GM18858 (cell line): Measurements from ENCODE around the gene PHEX.
"Not testable (repeated sequence)": the region's sequence is repeated elsewhere in the genome, so short reads cannot be mapped to it uniquely, and the experiment has no call there.

Experiments
- ATAC-seq: cut with Tn5 transposase; IDR thresholded peaks from one replicate; pipeline ENCODE4 v1.9.1; 2021; ENCODE audit not compliant: unreplicated experiment

The PHEX gene

DNA sequence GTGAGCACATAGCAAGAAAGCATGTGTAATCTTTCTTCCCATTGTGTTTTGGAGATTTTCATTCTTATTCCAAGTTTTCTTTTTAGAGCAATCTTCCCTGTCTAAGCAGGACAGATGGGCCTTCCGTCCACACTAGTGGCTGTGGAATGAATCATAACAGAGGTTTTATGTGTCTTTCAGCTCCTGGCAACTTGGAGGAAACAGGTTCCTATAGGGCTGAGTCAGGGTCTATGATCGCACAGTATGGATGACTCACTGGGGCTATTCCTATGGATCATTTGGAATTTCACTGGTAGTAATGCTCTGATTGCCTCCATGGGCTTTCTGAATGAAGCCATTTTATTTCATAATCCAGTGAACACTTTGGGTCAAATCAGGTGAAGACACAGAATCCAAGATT, 188.8 kb downstream of the PHEX start:
- ATAC-seq, result no peak

DNA sequence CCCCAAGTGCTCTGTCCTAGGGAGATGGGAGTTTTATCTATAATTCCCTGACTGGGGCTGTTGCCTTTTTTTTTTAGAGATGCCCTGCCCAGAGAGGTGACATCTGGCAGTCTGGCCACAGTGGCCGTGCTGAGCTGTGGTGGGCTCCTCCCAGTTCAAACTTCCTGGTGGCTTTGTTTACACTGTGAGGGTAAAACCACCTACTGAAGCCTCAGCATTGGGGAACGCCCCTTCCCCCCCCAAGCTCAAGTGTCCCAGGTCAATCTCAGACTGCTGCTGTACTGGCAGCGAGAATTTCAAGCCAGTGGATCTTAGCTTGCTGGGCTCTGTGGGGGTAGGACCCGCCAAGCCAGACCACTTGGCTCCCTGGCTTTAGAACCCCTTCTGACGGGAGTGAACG, 202.3 kb downstream of the PHEX start:
- no peak for ATAC-seq

DNA sequence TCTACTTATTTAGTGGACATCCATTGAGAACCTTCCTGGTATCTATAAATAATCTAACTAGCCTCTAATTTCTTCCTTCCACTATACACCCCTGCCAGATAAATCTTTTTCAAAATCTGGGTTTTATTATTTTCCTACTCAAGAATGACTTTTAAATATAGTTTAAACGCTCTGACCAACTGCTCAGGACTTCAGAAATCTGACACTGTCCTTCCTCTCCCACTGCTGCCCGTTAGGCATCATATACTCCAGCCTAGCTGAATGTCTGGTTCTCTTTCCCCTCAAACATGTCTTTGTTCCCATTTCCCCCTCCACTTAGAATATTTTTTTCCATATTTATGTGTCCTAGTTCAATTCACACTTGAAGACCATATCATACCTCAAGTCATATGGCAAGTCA, 205.4 kb downstream of the PHEX start:
- no peak for ATAC-seq

DNA sequence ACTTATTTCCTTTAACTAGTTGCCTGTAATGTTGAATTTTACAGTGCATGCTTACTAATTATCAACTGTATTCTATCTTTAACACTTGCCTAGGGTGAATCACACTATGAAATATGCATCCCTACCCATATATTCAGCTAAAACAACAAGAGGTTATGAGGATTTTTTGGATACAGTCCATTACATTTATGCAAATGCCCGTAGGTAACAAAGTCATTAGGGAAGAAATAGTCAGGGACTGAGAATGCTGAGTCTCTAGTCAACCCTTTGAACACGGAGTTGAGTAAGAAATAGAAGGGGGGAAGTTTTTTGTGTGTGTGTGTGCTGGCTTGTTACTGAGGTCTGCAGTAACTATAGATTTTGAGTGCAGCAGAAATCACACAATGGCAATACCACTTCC, 214.5 kb downstream of the PHEX start:
- no peak for ATAC-seq

DNA sequence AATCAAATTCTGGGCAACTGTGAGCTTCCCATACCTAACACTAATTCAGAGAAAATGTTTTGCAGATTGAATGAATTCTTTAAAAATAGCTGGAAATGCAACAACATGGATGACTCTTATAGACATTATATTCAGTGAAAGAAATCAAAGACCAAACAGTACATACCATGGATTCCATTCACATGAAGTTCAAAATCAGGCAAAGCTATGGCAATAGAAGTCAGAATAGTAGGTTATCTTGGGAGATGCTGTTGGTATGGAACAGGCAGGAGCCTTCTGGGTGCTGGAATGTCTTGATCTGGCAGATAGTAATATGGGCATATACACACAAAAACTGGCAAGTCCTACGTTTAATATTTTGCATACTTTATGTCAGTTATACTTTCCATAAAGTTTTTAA, 215.0 kb downstream of the PHEX start:
- no peak for ATAC-seq

DNA sequence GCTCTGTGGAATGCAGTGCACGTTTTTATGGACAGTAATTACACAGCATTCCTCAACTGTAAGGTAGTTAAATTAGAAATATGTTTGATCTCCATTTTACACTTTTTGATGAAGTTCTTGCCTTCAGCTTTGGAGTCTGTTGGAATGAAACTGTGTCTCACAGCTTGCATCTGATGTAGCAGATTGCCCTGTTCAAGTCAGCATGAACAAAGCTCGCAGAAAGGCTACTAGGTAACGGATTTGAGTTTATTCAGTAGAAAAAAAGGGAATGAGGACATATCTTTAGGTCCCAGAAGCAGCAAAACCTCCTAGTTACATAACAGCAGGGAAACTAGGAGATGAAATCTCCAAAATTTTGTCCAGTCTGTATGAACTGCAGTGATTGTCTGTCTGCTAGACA, 216.3 kb downstream of the PHEX start:
- ATAC-seq, result no peak

DNA sequence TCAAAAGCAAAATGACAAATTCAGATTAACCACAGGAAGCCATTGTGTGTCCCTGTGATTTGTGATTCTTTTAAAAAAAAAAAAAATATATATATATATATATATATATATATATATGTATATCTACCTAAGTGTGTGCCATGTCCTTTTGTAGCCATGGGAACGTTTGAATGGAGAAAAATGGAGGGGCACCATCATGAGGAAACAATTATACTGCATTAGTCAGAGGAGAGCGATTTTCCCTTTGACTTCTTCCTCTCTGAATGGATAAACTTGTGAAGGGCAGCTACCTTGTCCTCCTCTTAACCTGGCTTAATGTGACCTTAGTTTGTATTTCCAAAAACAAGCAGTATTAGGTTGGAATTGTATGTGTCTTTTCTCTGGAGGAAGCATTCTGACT, 217.2 kb downstream of the PHEX start:
- ATAC-seq, result no peak

DNA sequence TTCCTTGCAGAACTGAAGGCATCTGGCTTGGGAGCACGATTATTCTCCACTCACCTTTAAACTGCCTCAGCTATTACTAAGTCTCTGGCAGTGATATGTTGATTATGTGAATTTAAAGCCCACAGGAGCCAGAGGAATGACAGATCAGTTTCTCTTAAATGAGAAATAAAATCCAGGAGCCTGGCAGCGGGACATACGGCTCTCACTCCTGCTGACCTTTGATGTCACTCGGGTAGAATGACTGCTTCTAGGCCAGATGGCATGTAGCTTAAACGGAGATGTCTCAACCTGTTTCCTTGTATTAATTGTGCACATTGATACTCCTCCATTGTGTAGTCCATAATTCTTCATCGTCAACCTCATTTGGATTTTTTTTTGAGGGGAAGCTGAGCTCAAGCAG, 236.6 kb downstream of the PHEX start:
- no peak for ATAC-seq

DNA sequence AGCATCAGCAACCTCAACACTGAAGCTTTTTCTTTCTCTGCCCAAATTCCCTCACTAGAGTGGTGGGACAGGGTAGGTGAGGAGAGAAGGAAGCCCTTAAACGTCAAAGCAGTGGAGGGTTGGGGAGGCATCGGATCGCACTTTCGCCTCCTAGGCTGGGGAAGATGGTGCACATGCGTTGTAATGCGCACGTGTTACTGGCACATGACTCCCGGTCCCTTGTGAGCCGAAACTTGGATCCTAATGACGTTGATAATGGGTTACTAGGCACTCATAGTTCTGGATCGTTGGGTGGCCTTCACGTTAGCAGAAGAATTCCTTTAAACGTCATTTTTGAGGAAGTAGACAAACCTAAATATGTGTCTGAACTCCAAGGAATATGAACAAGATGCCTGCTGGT, 240.5 kb downstream of the PHEX start, which contains the start of gene CBLL2:
Gene CBLL2, plus strand, starts transcription at position 301 of the 400 bp plus-strand sequence. Its CDS starts 79 bp downstream, at position 380.
- ATAC-seq, result no peak

DNA sequence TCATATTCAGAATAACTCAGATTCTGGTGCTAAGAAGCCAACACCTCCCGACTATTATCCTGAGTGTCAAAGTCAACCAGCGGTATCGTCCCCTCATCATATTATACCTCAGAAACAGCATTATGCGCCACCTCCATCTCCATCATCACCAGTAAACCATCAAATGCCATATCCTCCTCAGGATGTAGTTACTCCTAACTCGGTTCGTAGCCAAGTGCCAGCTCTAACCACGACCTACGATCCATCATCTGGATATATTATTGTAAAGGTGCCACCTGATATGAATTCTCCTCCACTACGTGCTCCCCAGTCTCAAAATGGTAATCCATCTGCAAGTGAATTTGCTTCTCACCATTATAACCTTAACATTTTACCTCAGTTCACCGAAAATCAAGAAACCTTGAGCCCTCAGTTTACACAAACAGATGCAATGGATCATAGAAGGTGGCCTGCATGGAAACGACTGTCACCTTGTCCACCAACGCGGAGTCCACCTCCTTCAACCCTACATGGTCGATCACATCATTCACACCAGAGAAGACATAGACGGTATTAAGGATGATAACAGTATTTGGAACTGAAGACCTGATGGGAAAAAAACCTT, 241.7 kb downstream of the PHEX start:
- no peak for ATAC-seq

DNA sequence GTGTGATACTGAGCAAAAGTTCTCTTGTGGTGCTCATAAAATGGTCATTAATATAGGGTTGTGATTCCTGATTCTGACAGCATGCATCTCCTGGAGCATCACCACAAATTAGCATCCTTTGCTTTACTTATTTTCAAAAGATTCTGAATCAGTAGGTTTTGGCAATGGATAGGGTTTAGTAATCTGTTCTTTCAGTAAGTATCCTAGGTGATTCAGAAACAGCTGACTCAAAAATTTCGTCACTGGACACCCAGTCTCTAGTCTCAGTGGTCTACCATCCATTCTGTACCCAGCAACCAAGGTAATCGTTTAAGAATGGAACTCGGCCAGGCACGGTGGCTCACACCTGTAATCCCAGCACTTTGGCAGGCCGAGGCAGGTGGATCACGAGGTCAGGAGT, 244.7 kb downstream of the PHEX start:
- ATAC-seq, result no peak

DNA sequence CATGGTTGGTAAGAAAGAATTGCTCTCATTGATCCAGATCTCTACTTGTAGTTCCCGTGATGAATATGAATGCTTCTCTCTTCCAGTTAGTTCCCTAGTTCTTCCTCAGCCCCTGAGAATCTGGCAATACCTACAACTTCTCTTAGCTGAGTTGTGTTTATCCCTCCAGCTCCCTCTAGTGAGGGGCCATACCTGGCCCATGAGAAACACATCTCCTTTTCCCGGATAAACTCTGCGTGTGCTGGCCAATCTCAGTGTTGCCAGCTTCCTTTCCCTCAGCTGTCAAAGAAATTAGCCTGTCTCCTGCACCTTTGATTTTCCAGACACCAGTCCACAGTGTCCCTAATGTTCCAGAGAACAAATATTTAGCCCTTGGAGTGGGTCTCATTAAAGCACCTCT, 246.2 kb downstream of the PHEX start:
- no peak for ATAC-seq

DNA sequence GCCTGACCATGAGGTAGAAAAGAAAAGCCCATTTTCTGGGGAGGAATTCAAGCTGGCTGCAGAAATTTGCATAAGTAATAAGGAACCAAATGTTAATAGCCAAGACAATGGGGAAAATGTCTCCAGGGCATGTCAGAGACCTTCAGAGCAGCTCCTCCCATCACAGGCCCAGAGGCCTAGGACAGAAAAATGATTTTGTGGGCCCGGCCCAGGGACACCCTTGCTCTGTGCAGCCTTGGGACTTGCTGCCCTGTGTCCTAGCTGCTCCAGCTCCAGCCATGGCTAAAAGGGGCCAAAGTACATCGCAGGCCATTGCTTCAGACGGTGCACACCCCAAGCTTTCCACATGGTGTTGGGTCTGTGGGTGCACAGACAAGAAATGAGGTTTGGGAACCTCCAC, 257.1 kb downstream of the PHEX start:
- ATAC-seq, result not testable (repeated sequence)

DNA sequence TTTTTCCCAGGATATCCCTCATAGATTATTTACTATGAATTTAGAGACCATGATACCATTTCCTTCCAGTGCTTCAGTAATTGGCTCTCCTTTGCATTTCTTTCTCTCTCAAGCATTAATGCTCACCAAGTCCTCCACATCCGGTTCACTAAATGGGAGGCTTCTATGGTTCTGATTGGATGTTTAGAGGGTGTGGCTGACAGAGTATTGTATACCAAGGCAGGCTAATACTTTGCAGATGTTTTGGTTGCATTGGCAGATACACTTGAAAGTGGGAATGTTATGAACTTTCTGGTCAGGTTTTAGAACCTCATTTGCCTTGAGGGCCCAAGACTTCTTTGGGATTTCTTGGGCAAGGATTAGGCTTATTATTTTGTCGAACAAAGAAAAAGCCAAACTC, 264.7 kb downstream of the PHEX start:
- ATAC-seq, result no peak

DNA sequence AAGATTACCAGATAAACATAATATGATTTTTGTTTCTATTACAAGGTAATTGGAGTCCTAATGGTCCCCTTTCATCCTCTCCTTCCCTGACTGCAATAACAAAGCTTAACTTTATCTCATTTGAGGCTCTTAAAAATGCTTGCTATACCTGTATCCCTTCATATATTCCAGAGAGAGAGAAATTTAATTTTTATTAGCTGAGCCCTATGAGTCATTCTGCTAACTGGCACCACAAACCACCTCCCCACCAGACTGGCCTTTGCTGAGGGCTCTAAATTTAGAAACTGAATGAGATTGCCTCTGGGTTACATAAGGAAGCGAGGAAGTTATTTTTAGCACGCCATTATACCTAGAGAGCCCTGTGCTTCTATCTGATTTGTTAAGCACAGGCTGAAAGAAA, 268.0 kb downstream of the PHEX start:
- peak; percentile 93 for ATAC-seq
